ENCODE measurements around the gene VPS35.
"Not testable (repeated sequence)": the region's sequence is repeated elsewhere in the genome, so short reads cannot be mapped to it uniquely, and the experiment has no call there.

DNA sequence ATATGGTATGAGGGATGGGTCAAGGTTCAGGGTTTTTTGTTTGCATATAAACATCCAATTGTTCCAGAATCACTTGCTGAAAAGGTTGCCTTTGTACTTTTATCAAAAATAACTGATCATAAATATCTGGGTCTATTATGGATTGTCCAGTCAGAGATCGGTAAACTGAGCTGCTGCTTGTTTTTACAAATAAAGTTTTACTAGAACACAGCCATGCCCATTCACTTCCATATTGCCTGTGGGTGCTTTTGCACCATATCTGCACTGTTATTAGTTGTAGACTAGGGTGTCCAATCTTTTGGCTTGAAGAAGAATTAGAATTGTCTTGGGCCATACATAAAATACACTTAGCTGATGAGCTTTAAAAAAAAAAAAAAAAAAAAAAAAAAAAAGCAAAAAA, 11.0 kb downstream of the VPS35 start:
- TF ChIP-seq, protein P1, sequence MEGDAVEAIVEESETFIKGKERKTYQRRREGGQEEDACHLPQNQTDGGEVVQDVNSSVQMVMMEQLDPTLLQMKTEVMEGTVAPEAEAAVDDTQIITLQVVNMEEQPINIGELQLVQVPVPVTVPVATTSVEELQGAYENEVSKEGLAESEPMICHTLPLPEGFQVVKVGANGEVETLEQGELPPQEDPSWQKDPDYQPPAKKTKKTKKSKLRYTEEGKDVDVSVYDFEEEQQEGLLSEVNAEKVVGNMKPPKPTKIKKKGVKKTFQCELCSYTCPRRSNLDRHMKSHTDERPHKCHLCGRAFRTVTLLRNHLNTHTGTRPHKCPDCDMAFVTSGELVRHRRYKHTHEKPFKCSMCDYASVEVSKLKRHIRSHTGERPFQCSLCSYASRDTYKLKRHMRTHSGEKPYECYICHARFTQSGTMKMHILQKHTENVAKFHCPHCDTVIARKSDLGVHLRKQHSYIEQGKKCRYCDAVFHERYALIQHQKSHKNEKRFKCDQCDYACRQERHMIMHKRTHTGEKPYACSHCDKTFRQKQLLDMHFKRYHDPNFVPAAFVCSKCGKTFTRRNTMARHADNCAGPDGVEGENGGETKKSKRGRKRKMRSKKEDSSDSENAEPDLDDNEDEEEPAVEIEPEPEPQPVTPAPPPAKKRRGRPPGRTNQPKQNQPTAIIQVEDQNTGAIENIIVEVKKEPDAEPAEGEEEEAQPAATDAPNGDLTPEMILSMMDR (IDR thresholded peaks at IDR 0.05) = not testable (repeated sequence)
- not testable (repeated sequence) for TF ChIP-seq POLR2A (IDR thresholded peaks at IDR 0.05)
